Measurements from ENCODE around the gene PLCG2. TPM values are rescaled to one million over a fixed set of nuclear protein-coding genes. Genes with fewer than 3 reads are reported as not detected.

Gene PLCG2
- total RNA-seq, 1 experiment from 2014 or later: 14.4 TPM

- ChIA-PET CTCF (no interaction called here), POLR2A (no interaction called here)
- no TSS peak for BruUV-seq (replicated peaks)
- no peak for TF ChIP-seq CTCF (IDR thresholded peaks at IDR 0.05; ENCODE audit: insufficient read depth in 1 of 2, low read depth in 1 of 2, low read length in 1 of 2, severe bottlenecking in 1 of 2, unreplicated experiment in 1 of 2)
- Mint-ChIP-seq H3K4me3 (ENCODE audit: unreplicated experiment) (no peak overlapping the region), H3K9me3 (ENCODE audit: unreplicated experiment) (no peaks in the 10 kb centered on the region), H3K36me3 (ENCODE audit: insufficient read depth, unreplicated experiment) (no peaks in the 10 kb centered on the region), H3K27ac (ENCODE audit: unreplicated experiment) (no peak overlapping the region), H3K4me1 (ENCODE audit: low read depth, unreplicated experiment) (no peaks in the 10 kb centered on the region), H3K27me3 (ENCODE audit: insufficient read depth, unreplicated experiment) (no peaks in the 10 kb centered on the region)
- Histone ChIP-seq H3K27me3 (replicated peaks; ENCODE audit: control insufficient read depth, insufficient read depth, low read length) (no peaks in the 10 kb centered on the region), H3K9me3 (no peaks in the 10 kb centered on the region), H3K36me3 (ENCODE audit: control insufficient read depth, insufficient read depth, low read length) (no peaks in the 10 kb centered on the region; the same call in 1 of the 2 replicates), H3K4me3 (ENCODE audit: low read depth, low read length) (no peak overlapping the region), H3K4me1 (no peaks in the 10 kb centered on the region)
- no peak for DNase-seq
- intact Hi-C loops (cut with micrococcal nuclease; ENCODE audit: unreplicated experiment): no loop called here
Observed at GRCh38 chr16:81918927-81919326, 139.8 kb downstream of the PLCG2 start.

GRCh38 chr16:81920498-81920897, 141.4 kb downstream of the PLCG2 start:
- intact Hi-C loops (cut with micrococcal nuclease; ENCODE audit: unreplicated experiment): no loop called here
- Mint-ChIP-seq H3K9me3 (ENCODE audit: unreplicated experiment) (no peaks in the 10 kb centered on the region), H3K27me3 (ENCODE audit: insufficient read depth, unreplicated experiment) (no peaks in the 10 kb centered on the region), H3K4me1 (ENCODE audit: low read depth, unreplicated experiment) (no peaks in the 10 kb centered on the region), H3K27ac (ENCODE audit: unreplicated experiment) (no peak overlapping the region), H3K36me3 (ENCODE audit: insufficient read depth, unreplicated experiment) (no peaks in the 10 kb centered on the region), H3K4me3 (ENCODE audit: unreplicated experiment) (no peak overlapping the region)
- Histone ChIP-seq H3K9me3 (no peaks in the 10 kb centered on the region), H3K4me3 (ENCODE audit: low read depth, low read length) (no peak overlapping the region), H3K36me3 (ENCODE audit: control insufficient read depth, insufficient read depth, low read length) (no peaks in the 10 kb centered on the region; the same call in 1 of the 2 replicates), H3K27me3 (replicated peaks; ENCODE audit: control insufficient read depth, insufficient read depth, low read length) (no peaks in the 10 kb centered on the region), H3K4me1 (no peaks in the 10 kb centered on the region)
- CTCF ChIA-PET: no interaction called here
- no peak for TF ChIP-seq CTCF (IDR thresholded peaks at IDR 0.05; ENCODE audit: insufficient read depth in 1 of 2, low read depth in 1 of 2, low read length in 1 of 2, severe bottlenecking in 1 of 2, unreplicated experiment in 1 of 2)
- no TSS peak for BruUV-seq (replicated peaks)
- no peak for DNase-seq
- POLR2A ChIA-PET: no interaction called here

- Mint-ChIP-seq H3K4me3 (ENCODE audit: unreplicated experiment) (no peak overlapping the region), H3K27me3 (ENCODE audit: insufficient read depth, unreplicated experiment) (no peaks in the 10 kb centered on the region), H3K9me3 (ENCODE audit: unreplicated experiment) (no peaks in the 10 kb centered on the region), H3K4me1 (ENCODE audit: low read depth, unreplicated experiment) (no peaks in the 10 kb centered on the region), H3K27ac (ENCODE audit: unreplicated experiment) (no peak overlapping the region), H3K36me3 (ENCODE audit: insufficient read depth, unreplicated experiment) (no peaks in the 10 kb centered on the region)
- H3K27me3 ChIP-seq (replicated peaks; ENCODE audit: control insufficient read depth, insufficient read depth, low read length): no peaks in the 10 kb centered on the region
- intact Hi-C loops (cut with micrococcal nuclease; ENCODE audit: unreplicated experiment): no loop called here
- CTCF ChIA-PET: no interaction called here
- H3K36me3 ChIP-seq (ENCODE audit: control insufficient read depth, insufficient read depth, low read length): no peaks in the 10 kb centered on the region; the same call in 1 of the 2 replicates
- DNase-seq: no peak
- BruUV-seq (replicated peaks): no TSS peak
- no peaks in the 10 kb centered on the region for H3K4me1 ChIP-seq
- POLR2A ChIA-PET: no interaction called here
- H3K4me3 ChIP-seq (ENCODE audit: low read depth, low read length): no peak overlapping the region
- no peaks in the 10 kb centered on the region for H3K9me3 ChIP-seq
- TF ChIP-seq CTCF (IDR thresholded peaks at IDR 0.05; ENCODE audit: insufficient read depth in 1 of 2, low read depth in 1 of 2, low read length in 1 of 2, severe bottlenecking in 1 of 2, unreplicated experiment in 1 of 2): no peak
Observed at GRCh38 chr16:81921085-81921814, 142.2 kb downstream of the PLCG2 start.

All from Caco-2 (cell line).